NAMALWA (cell line): ENCODE measurements around the gene SERPINH1.

Source experiments
- DNase-seq: peaks from one replicate; pipeline ENCODE4 v3.0.0-alpha.2; 2015; ENCODE audit warnings: low spot score

SERPINH1 gene

DNA sequence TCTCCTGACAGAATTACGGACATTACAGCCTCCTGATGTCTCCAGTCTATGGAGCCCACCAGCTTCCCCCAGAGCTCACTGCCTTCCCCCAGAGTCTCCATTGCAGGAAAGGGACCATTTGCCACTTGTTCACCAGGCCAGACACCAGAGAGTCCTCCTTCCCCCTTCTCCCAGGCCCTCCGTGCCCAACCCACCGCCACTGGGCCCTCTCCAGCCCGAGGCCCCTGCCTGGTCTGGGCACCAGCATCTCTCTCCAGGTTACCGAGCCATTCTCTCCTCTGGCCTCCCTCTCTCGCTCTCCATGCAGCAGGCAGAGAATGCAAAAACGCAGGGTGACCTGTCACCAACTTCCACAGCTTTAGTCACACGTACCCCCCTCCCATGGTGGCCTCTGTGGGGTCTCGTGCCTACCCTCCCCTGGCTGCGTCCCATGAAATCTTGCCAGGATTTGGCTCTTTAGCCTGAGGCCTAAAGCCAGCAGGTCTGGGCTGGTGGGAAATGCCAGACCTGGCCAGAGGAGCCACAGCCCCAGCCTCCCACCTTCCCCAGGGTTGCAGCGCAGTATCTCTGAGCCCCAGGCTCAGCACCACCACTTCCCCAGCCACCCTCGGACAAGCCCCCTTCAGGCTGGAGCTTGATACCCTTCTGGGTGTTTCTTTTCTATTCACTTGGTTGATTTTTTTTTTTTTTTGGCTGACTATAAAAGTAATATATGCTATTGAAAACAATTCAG is 6.8 kb upstream of the SERPINH1 start:
- DNase-seq = no peak

DNA sequence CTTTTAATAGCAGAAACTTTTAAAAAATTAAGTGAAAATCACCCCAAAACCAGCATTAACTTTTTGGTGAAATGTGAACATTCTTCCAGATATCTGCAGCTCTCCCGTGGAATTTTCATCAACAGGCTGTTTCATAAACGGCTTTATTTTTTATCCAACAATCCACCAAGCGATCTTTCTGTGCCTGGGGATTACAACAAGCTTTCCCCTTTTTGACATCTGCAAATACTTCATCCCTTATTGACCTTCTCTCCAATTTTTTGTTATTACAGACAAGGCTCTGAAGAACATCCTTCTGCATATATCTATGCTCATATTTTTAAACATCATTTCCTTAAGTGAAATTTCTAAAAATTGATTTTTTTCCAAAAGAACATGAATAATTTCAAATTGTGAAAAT is 5.8 kb upstream of the SERPINH1 start:
- DNase-seq = no peak

DNA sequence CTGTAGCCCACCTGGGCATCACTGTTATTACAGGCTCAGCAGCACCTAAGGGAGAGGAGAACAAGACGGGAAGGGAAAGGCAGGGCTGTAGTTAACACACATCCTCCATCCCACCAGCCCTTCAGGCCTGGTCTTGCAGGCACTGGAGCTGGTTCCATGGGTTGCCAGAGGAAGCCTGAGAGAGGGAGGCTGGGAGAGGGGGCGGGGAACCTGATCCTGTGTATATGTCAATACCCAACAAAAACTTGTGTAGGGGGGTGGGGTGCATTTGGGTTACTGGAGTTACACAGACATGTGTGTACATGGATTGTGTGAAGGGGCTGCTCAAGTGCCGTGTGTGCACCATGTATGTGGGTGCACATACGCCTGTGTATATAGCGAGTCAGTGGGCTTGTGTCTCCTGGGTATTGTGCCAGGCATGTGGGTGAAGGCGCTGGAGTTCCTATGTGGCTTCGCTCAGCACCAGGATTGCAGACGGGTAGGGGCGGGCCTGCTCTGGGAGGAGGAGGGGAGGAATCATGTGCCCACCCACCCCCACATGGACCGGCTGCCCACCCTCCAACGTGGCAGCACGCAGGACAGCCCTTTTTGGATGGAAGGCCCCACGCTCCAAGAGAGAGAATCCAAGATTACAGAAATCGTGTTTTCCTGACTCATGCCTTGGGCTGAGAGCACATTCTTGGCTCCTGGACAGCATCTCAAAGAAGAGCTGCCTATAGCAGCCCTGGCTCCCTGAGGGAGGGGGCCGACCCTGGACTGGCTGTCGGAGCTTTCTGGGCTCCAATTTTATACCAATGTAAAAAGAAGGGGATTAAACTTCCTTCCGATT is 4.2 kb upstream of the SERPINH1 start:
- DNase-seq = no peak

DNA sequence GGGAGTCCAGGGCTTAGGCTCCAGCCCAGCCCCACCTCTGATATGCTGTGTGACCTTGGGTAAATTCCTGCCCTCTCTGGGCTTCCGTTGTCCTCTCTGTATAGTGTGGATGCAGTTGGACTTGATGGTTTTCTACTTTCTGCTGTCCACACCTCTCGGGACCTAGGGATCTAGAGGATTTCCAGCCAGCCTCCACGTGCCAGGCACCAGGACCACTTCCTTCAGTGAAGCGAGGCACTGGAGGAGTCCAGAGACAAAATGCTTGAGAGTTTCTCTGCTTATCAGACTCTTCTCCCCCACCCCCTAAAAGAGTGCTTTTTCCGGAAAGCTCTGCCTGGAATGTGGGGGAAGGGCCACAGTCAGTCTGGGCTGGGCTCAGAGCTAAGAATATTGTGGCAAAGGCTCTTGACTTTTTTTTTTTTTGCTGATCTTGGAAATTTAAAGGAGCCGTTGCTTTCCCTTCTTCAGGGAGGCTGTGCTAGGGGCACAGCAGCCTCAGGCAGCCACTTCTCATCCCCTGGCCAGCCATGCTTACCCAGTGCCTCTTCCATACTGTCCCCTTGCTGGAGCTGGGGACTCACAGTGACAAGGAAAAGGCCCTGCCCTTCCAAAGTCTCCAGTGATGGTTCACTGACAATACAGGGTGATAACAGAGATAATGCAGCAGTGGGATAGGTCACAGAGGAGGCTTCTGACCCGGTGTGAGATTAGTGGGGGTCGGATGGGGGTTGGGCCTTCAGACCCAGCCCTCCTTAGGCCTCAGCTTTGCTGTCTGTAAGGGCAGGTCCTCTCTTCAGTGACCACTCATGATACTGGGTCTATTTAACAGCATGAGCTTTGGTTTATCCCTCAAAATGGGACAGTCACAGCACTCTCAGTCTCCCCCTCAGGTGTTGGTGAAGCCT is 2.9 kb upstream of the SERPINH1 start:
- DNase-seq = no peak

DNA sequence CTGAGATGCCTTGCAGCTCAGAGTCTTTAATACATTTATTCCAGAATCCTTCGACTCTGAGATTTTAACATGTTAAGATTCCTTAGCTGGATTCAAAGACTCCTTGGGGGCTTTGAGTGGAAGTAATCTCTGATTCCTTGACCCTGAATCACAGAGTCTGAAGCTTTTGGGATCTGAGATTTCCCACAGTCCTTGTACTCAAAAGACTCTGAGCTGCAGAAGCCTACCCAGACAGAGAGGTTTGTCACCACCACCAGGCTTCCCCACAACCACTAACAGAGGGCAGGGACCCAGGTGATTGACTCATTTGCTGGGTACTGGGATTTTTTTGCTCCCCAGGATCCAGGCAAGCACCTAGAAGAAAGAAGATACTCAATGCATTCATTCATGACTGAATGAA is 1.4 kb upstream of the SERPINH1 start:
- DNase-seq = no peak

DNA sequence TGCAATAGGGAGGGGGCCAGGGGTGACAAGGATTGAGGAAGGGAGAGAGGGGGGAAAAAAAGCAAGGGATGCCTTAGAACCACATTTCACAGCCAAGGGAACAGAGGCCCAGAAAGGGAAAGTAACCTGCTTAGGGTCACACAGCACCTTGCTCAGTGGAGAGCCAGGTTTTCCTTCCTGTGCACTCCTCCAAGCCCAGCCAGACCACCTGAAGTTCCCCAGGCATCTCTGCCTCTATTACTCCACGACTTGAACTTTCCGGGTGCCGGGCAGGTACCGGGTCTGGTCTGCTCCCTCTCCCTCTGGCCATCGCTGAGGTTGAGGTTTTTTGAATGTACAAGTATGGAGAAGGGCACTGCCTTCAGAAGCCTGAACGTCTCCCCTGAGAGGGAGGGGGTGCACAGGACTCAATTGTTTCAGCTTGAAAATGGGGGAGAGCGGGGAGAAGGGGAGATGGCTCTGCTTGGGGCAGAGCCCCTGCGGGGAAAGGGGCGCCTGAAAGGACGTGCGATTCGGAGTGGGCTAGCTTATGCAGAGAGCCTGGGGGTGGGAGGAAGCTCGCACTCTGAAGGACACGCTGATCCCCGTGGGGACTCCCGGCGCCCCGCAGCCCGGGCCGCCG is 516 bp upstream of the SERPINH1 start:
- no peak for DNase-seq

DNA sequence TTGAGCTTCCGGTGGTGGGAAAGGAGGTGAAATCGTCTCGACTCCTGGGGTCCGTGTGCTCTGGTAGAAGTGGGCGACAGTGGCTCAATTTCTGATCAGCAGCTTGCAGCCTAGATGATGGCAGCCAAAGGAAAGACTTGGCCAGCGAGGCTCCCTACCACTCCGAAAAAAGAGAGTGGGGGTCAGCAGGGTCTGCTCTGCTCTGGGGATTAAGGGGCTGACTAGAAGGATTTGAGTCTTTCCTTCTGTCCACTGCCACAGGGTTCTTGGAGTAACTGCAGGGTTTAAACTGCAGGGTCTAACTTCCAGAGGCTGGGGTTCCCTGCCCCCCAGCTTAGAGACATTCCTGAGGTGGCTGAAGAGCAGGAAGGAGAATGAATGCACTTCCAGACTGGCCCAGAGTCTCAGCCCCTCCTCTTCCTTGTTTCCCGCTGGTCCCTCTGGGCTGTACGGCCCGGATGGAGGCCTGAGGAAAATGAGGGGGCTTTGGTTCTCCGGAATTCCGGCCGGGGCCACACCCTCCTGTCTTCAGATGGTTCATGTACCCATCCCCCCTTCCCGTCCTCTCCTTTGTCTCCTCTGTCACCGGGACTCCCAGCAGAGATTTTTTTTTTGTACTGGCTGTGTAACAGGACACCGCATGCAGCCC is 907 bp downstream of the SERPINH1 start:
- DNase-seq = no peak

DNA sequence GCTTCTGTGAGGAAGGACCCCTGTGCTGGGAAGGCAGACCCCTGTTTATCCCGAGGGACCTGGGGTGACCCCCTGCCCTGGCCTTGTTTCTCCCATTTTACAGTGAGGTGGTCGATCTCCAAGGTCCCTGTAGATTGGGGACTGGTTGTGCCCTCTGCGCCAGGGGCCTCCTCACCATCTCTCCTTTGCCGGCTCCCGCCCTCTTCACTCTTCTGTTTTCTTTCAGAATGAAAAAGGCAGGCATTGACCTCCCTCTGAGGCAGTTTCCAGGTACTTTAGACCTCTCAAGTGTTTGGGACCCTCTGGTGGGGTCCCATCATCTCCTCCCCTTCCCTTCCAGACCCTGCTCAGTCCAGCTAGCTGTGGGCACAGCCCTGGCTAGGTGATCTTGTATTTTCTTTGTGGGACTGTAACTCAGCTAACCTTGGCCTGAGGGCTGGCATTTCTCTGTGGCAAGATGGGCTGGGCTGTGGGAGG is 1.5 kb downstream of the SERPINH1 start:
- DNase-seq = no peak

DNA sequence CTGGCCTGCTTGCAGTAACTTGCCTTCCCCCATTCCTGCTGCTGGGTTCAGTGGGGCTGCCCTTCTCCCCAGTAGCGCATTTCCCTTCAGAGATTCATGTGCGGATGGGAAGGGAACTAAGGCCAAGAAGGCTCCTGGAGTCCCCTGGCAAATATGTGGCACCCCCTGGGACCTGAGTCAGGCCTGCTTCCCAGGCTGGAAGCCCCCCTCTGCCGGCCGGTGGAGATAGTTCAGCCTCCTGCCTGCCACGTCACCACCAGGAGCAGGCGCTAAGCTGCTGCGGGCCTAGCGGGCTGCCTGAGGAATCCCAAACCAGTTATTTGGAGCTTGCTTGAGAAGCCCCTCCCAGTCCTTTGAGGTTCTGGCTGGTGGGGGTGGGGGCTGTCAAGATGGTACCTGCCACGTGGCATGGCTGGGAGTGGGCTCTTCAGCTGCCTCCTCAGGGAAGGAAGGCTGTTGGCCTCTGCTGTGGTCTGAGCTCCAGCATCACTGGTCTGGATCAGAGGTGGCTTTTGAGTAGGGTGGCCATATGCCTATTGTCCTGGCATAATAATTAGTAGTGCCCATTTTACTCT is 2.0 kb downstream of the SERPINH1 start:
- no peak for DNase-seq

DNA sequence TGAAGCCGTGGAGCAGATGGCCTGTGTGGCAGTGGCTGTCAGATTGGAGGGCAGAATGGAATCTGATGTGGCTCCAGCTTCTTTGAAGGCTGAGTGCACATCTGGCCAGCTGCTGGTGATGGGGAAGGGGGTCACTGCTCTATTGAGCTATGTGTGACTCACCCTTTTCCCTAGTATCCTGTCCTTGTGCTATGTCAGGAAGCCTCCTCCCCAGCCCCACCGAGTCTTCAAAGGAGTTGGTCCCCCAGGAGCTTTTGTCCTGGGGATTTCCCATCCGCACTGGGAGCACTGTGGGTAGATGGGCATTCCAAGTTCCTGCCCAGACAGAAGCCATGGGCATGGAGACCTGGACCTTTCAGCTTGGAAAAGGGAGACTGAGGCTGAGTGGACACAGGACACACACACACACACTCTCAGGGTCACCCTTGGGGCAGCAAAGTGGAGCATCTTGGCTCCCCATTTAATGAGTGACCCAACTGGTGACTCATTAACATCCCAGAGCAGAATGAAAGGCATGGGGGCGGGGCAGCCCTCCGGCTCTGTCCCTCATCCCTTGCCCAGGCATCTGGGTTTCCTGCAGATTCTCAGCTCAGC is 3.3 kb downstream of the SERPINH1 start:
- no peak for DNase-seq

DNA sequence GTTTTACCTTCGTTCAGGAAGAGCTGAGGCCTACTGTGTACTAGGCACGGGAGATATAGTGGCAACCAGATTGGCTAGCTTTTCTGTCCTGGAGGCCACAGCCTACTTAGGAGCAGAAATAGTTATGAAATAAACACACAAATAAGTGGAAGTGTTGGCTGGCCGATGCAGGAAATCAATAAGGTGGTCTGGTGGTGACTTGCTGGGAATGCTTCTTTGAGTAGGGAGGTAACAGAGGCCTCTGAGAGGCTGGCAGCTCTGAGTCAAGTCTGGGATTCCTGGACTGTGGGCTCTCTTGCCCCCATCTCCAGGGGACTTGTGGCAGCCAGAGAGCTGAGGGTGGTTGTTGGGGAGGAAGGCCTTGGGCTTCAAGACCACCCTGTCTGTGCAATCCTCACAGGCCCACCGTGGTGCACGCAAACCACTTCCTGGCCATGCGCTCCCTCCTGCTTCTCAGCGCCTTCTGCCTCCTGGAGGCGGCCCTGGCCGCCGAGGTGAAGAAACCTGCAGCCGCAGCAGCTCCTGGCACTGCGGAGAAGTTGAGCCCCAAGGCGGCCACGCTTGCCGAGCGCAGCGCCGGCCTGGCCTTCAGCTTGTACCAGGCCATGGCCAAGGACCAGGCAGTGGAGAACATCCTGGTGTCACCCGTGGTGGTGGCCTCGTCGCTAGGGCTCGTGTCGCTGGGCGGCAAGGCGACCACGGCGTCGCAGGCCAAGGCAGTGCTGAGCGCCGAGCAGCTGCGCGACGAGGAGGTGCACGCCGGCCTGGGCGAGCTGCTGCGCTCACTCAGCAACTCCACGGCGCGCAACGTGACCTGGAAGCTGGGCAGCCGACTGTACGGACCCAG is 4.1 kb downstream of the SERPINH1 start:
- DNase-seq = no peak

DNA sequence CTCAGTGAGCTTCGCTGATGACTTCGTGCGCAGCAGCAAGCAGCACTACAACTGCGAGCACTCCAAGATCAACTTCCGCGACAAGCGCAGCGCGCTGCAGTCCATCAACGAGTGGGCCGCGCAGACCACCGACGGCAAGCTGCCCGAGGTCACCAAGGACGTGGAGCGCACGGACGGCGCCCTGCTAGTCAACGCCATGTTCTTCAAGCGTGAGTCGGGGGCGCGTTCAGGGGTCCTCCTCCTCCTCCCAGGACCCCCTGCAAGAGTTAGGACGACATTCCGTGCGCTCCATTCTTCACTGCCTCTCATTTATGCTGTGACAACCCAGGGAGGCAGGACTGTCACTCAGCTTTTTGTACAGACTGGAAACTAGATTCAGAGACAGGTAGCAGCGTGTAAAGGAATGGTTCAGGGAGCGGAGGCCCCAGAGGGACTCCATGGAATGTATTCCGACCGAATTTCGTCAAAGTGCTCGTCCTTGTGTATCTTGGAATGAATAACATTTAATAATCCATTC is 4.8 kb downstream of the SERPINH1 start:
- no peak for DNase-seq

DNA sequence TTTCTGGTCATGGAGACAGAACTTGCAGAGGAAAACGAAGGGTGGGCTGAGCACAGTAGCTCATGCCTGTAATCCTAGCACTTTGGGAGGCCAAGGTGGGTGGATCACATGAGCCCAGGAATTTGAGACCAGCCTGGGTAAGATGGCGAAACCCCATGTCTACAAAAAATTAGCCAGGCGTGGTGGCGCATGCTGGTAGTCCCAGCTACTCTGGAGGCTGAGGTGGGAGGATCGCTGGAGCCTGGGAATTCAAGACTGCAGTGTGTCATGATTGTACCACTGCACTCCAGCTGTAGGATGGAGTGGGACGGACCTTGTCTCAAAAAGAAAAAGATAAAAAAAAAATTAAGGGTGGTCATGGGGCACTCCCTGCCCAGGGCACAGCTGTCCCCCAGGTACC is 5.9 kb downstream of the SERPINH1 start:
- DNase-seq = no peak

DNA sequence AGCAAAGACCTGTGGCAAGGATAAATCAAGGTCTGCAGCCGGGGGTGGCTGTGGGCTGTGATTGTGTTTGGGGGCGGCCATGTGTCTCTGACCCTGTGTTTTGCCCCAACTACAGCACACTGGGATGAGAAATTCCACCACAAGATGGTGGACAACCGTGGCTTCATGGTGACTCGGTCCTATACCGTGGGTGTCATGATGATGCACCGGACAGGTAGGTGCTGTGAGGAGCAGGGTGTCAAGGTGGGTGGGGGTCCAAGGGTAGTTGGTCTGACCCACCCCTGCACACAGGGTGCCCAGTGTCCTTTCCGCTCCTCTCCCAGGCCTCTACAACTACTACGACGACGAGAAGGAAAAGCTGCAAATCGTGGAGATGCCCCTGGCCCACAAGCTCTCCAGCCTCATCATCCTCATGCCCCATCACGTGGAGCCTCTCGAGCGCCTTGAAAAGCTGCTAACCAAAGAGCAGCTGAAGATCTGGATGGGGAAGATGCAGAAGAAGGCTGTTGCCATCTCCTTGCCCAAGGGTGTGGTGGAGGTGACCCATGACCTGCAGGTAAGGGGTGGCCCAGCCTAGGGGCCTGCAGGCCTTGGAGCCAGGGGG is 6.7 kb downstream of the SERPINH1 start:
- no peak for DNase-seq

DNA sequence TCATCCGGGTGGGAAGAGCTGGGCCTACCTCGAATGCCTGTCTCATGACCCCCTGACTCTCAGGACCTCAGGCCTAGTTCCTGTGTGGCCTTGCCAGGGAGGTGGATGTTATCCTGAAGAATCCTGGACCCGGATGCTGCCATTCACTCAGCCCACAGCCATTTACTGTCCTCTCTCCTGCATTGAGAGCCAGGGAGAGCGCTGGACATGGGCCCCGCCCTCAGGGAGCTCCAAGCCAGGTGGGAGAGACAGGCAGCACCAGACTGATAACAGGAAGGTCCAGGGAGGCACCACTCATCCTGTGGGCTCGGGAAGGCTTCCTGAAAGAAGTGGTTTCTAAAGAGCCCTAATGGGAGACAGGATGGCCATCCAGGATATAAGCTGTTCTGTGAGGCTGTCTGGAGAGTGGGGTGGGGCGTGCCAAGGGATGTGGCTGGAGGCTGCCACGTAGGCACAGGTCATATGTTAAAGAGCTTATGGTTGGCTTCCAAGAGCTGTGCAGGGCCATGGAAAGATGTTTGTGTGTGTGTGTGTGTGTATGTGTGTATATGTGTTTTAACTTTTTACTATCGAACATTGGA is 8.6 kb downstream of the SERPINH1 start:
- DNase-seq = no peak

DNA sequence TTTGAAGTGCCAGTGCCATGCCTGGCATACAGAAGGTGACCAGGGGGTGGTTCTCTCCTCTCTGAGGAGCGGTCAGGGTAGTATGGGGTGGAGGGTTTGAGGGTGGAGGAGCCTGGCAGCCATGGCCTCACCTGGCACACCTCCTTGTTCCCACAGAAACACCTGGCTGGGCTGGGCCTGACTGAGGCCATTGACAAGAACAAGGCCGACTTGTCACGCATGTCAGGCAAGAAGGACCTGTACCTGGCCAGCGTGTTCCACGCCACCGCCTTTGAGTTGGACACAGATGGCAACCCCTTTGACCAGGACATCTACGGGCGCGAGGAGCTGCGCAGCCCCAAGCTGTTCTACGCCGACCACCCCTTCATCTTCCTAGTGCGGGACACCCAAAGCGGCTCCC is 9.6 kb downstream of the SERPINH1 start:
- no peak for DNase-seq

DNA sequence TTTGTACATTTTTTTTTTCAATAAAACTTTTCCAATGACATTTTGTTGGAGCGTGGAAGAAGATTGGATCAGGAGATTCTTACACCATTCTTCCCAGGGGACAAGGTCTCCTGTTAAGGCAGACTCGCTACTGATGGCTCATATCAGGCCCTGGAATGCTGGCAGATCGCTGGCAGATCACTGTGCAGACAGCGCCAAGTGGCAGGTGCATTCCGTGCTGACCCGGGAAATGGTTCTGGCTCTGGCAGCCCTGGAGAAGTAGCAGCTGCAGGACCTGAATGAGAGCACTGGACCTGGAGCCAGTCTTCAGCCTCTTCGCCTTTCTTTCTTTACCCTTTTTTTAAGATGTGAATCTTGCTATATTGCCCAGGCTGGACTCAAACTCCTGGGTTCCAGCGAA is 10.7 kb downstream of the SERPINH1 start:
- DNase-seq = no peak

DNA sequence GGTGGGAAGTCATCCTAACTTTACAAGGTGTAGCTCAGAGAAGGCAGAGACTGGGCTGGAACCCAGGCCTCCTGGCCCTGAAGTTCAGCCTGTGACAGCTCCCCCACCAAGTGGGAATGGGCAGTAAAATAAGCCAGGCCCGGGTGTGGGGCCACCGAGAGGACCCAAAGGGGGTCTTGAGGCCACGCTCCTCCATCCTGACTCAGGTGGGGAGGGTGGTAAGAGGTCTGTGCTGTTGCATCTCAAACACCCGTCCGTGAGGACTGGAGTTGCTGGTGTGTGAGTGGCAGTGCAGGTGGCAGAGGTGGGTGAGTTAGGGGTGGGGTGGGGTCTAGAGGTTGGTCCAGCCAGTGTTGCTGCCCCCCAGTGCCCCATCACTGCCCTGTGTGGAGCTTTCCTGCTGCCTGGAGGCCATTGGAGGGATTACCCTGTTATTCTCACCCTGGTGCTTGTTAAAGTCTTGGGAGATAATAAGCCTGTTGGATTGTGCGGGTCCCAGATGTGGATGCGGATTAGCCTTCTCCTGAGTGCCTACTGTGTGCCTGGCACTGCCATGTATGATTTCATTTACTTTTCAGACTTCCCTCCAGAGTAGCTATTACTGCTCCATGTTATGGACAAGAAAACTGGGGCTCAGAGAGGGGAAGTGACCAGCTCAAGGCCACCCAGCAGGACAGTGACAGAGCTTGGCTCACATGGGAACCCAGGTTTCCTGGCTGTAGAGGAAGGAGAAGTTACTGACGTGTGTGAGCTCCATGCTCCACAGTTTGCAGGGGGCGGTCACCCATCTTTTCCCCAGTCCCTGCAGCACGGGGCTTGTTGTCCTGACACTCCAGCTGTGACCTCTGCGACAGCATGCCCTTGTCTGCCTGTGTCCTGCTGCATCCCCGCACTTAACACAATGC is 12.9 kb downstream of the SERPINH1 start:
- DNase-seq = no peak
